GM20000 (cell line): ENCODE data around the gene INSRR.

ENCODE experiments used
- DNase-seq: peaks from one replicate; pipeline ENCODE4 v3.0.0; 2012; ENCODE audit warnings: low spot score
- TF ChIP-seq, protein P1 (sequence below): IDR thresholded peaks from 2 replicates; pipeline ENCODE4 v1.5.1; 2012; ENCODE audit warnings: mild to moderate bottlenecking, control low read depth; ENCODE audit errors: extremely low read depth, missing control alignments

INSRR gene

DNA sequence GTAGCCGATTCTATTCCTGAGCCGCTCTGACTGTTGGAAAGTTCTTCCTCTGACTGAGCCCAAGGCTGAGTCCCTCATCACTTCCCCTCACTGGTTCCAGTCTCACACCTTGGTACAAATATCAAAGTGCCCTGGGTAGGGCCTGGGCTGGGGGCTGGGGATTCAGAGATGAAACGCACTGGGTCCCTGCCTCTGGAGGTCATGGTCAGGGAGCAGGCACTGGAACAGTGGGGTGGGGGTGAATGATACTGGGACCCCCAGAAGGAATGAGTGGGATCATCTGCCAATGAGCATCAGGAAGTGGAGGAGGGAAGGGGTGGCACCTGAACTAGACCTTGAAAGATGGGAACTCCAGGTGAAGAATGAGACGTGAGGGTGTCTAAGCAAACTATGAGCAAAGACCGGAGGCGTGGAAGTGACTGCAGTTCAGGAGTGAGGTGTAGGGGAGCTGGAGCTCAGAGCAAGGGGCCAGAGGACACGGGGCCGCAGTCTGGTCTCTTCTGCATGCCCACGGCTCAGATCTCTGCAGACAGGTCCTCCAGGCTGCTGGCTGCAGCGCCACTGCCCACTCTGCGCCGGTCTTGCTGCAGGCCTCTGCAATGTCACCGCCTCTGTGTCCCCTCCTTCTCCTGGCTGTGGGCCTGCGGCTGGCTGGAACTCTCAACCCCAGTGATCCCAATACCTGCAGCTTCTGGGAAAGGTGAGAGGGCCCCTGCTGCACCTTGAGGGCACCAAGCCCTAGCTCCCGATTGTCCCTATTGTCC lies 44.6 kb upstream of the INSRR start:
- TF ChIP-seq, protein P1, sequence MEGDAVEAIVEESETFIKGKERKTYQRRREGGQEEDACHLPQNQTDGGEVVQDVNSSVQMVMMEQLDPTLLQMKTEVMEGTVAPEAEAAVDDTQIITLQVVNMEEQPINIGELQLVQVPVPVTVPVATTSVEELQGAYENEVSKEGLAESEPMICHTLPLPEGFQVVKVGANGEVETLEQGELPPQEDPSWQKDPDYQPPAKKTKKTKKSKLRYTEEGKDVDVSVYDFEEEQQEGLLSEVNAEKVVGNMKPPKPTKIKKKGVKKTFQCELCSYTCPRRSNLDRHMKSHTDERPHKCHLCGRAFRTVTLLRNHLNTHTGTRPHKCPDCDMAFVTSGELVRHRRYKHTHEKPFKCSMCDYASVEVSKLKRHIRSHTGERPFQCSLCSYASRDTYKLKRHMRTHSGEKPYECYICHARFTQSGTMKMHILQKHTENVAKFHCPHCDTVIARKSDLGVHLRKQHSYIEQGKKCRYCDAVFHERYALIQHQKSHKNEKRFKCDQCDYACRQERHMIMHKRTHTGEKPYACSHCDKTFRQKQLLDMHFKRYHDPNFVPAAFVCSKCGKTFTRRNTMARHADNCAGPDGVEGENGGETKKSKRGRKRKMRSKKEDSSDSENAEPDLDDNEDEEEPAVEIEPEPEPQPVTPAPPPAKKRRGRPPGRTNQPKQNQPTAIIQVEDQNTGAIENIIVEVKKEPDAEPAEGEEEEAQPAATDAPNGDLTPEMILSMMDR = no peak
- DNase-seq = no peak

DNA sequence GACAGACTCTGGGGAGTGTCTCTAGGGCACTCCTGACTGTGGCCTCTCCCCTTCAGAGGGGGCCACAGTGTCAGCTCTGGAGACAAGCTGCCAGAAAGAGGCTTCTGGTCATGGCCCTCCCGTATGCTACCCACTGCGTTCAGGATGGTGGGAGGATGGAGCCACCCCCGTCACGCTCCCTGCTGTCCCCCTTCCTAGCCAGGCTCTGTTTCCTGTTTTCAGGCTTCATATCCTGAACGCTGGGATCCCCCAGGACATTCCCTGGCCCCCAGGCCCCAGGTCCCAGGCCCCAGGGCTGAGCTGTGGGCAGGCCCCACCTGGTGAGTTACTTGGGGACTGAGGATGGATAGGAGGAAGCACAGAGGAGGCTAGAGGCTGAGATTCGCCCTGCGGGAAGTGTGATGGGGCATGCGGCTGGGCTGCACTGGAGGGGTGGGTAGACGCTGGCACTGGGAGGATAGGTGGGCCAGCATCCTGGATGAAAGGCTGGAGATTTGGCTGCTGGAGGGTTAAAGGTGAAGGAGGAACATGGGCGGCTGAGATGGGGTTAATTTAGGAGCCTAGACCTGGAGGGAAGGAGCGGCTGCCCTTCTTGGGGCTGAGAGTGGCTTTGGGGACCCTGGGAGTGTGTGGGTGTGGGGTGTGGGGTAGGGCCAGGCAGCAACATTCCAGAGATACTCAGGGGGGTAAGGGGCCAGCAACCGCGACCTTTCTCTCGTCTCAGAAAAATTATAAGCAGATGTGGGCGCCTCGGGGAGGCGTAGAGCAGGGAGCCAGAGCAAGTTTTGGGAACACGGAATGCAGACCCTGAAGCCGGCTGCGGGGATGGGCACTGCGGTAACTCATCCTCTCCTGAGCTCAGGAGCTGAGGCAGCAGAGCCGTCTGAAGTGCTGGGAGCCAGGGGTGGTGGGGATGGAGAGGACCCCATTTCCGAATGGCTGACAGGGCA lies 43.3 kb upstream of the INSRR start:
- DNase-seq = no peak
- TF ChIP-seq, protein P1 = no peak

DNA sequence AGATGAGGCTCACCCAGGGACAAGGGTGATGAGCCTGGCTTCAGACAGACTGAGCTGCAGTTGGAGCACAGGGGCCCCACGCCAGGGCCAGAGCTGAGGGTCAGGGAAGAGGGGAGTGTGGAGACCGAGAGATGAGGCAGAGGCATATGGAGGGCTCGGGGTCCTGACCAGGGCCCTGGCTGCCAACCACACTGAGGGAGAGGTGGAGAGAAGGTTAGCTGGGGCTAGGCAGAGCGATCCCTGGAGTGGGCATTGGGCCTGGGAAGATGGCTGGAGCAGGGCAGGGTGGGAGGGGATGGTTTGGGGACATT lies 42.6 kb upstream of the INSRR start:
- TF ChIP-seq, protein P1 = no peak
- DNase-seq = no peak

DNA sequence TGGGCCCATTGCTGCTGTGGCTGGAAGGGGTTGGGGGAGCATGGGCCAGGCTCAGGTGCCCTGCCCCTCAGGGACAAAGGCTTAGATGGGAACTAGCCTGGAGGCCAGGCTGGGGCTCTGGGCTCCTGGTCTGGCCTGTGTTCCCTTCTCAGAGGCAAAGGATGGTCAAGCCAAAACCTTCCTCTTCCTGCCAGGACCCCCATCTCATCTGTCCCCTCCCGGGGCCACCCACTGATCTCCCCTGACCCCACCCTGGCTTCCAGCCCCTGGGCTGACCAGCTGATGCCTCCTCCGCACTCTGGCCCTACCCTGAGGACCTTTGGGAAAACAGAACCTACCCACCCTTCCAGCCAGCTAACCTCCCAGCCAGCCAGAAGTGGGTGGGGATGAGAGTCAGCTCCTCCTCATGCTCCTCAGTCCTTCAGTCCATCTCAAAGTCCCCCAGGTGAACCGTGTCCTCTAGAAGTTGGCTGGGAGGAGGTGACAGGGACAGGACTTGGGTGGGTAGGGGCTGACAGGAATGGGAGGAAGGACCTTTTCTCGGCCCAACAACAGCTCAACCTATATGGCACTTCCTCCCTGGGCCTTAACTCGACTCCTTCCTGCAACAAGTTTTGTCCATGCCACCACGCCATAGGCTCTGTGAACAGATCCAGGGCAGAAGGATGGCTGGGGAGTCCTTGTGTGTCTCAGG lies 42.1 kb upstream of the INSRR start:
- DNase-seq = no peak
- TF ChIP-seq, protein P1 = no peak

DNA sequence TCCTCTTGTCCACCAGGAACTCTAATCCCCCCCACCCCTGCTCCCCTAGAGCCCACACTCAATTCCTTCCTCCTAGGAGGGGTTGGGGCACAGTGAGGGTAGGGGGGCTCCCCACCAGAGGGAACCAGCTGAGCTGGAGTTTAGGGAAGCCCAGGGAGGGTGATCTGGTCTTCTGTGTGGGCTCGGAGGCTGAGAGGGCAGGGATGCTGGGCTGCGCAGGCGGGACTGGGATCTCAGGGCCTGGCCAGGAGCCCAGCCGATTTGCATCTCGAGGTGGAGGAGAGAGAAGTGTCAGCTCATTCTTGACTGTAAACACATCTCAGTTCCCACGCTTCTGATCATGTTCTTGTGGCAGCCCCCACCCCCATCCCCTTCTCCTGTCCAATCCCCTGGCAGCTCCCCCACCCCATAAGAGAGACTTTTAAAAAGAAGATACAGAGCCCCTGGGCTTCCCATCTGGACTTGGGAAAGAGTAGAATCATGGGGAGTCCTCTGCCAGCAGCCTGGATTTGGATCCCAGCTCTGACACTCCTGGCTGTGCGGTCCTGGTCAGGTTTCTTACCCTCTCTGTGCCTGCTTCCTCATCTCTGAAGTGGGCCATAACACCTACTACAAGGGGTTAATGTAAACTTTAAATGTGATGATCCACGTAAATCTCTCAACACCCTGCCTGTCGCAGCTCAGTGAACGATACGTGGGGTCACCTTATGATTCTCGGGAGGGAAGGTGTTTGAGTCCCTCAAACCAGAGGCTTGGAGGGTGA lies 41.2 kb upstream of the INSRR start:
- TF ChIP-seq, protein P1 = no peak
- no peak for DNase-seq

DNA sequence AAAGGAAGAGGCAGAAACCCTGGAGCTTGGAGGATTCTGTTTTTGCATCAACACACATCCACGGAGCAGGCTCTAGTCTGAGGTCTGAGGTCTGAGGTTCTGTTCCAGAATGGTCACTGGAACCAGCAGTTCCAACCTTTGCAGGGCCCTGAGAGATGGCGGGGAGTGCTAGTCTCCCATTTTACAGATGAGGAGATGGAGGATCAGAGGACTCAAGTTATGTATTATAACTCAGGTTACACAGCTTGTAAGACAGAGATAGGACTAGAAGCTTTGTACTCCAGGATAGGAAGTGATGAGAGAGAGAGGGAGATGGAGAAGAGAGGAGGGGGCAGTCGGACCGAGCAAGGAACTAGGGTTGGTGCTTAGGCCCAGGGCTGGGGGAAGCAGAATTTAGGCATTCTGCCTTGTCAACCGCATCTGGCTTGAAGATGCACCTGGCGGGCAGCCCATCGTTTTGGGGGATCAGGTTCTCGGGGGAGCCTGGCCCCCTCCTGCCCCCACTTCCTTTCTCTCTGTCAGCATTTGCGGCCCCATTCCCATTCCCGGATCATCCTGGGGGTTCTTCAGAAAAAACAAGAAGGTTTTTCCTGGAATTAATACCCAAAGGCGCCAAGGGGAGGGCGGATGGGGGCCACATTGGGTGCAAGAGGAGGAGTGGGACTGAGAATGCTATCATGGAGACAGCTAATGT lies 40.2 kb upstream of the INSRR start:
- no peak for DNase-seq
- TF ChIP-seq, protein P1 = no peak
